HG02588 (cell line): Measurements from ENCODE around the gene CD99L2.
A peak's percentile ranks its signal among the peaks of the same experiment; 100 is the strongest.

ENCODE experiments used
- ATAC-seq: cut with Tn5 transposase; IDR thresholded peaks from one replicate; pipeline ENCODE4 v1.9.1; 2021; ENCODE audit warnings: mild to moderate bottlenecking, moderate library complexity; ENCODE audit not compliant: unreplicated experiment

The CD99L2 gene

GRCh38 chrX:150898343-150899190 is at the start of gene CD99L2:
Gene CD99L2, minus strand, starts transcription at chrX:150898668. Its CDS starts 80 bp downstream, at chrX:150898588.
- ATAC-seq: peak; percentile 94

GRCh38 chrX:150944233-150944632 is 45.8 kb upstream of the CD99L2 start:
- no peak for ATAC-seq

- no peak for ATAC-seq
Observed at GRCh38 chrX:150942942-150943594, 44.6 kb upstream of the CD99L2 start.

GRCh38 chrX:150941580-150941979 is 43.1 kb upstream of the CD99L2 start:
- ATAC-seq: no peak

- ATAC-seq: no peak
Observed at GRCh38 chrX:150940844-150941495, 42.5 kb upstream of the CD99L2 start.

- ATAC-seq: no peak
Observed at GRCh38 chrX:150936556-150936955, 38.1 kb upstream of the CD99L2 start.

- no peak for ATAC-seq
Observed at GRCh38 chrX:150935467-150935866, 37.0 kb upstream of the CD99L2 start.

- ATAC-seq: no peak
Observed at GRCh38 chrX:150934453-150934852, 36.0 kb upstream of the CD99L2 start.

- no peak for ATAC-seq
Observed at GRCh38 chrX:150933945-150934350, 35.5 kb upstream of the CD99L2 start.

GRCh38 chrX:150929058-150929457 is 30.6 kb upstream of the CD99L2 start:
- ATAC-seq: no peak

GRCh38 chrX:150926791-150927190 is 28.3 kb upstream of the CD99L2 start:
- ATAC-seq: no peak

- no peak for ATAC-seq
Observed at GRCh38 chrX:150926304-150926703, 27.8 kb upstream of the CD99L2 start.

- no peak for ATAC-seq
Observed at GRCh38 chrX:150919401-150919800, 20.9 kb upstream of the CD99L2 start.

GRCh38 chrX:150913511-150913910 is 15.0 kb upstream of the CD99L2 start:
- ATAC-seq: no peak

- ATAC-seq: no peak
Observed at GRCh38 chrX:150907474-150907873, 9.0 kb upstream of the CD99L2 start.

- ATAC-seq: no peak
Observed at GRCh38 chrX:150906694-150907093, 8.2 kb upstream of the CD99L2 start.

GRCh38 chrX:150905293-150905692 is 6.8 kb upstream of the CD99L2 start:
- ATAC-seq: no peak

GRCh38 chrX:150903110-150903508 is 4.6 kb upstream of the CD99L2 start:
- no peak for ATAC-seq

- ATAC-seq: no peak
Observed at GRCh38 chrX:150902434-150903109, 4.1 kb upstream of the CD99L2 start.

- peak; percentile 33 for ATAC-seq
Observed at GRCh38 chrX:150899191-150899757, 806 bp upstream of the CD99L2 start.
